HL-60 (cell line): ENCODE results near the gene ACOXL.

Experiments used
- DNase-seq, 2 experiments: peaks; one replicate each; pipeline ENCODE4 v3.0.0-alpha.2; 2010 to 2020; ENCODE audit warnings: low read depth in 1 of 2, low spot score in 1 of 2
- H3K27ac ChIP-seq: fragments of 250-450 bp; sonication (Bioruptor Pico); replicated peaks from 2 replicates; pipeline ENCODE4 v1.5.1; 2020; ENCODE audit warnings: mild to moderate bottlenecking, moderate library complexity
- H3K27me3 ChIP-seq: fragments of 250-450 bp; sonication (Bioruptor Pico); 2 replicates; pipeline ENCODE4 v1.5.1; 2021; ENCODE audit warnings: mild to moderate bottlenecking, moderate library complexity; ENCODE audit not compliant: insufficient read depth, poor library complexity, severe bottlenecking
- H3K4me3 ChIP-seq: replicated peaks from 2 replicates; pipeline ENCODE4 v1.5.1; 2011; ENCODE audit warnings: mild to moderate bottlenecking, control low read depth, low read length; ENCODE audit not compliant: insufficient read depth
- CTCF ChIP-seq: IDR thresholded peaks from one replicate; pipeline ENCODE4 v1.5.1; 2011; ENCODE audit warnings: low read length, control low read depth, inconsistent platforms; ENCODE audit not compliant: insufficient read depth
- GABPA ChIP-seq: IDR thresholded peaks from 2 replicates; pipeline ENCODE4 v1.6.1; 2012; ENCODE audit warnings: low read depth
- POLR2AphosphoS5 ChIP-seq: IDR thresholded peaks from 2 replicates; pipeline ENCODE4 v1.6.1; 2012; ENCODE audit warnings: low read depth
- REST ChIP-seq: IDR thresholded peaks from 2 replicates; pipeline ENCODE4 v1.6.1; 2012; ENCODE audit warnings: low read depth; ENCODE audit not compliant: insufficient replicate concordance
- SPI1 ChIP-seq: IDR thresholded peaks from 2 replicates; pipeline ENCODE4 v1.6.1; 2012; ENCODE audit warnings: low read depth, mild to moderate bottlenecking, borderline replicate concordance

Gene ACOXL

GRCh38 chr2:110888411-110888810 is 156.0 kb downstream of the ACOXL start:
- H3K4me3 ChIP-seq = no peak overlapping the region
- DNase-seq = no peak
- H3K27me3 ChIP-seq = no peaks in the 10 kb centered on the region
- TF ChIP-seq CTCF (no peak), POLR2AphosphoS5 (no peak), SPI1 (no peak), GABPA (no peak), REST (no peak)
- H3K27ac ChIP-seq = no peak overlapping the region

- DNase-seq = no peak
- TF ChIP-seq GABPA (no peak), REST (no peak), POLR2AphosphoS5 (no peak), SPI1 (no peak), CTCF (no peak)
- Histone ChIP-seq H3K27me3 (no peaks in the 10 kb centered on the region), H3K27ac (no peak overlapping the region), H3K4me3 (no peak overlapping the region)
Measured at GRCh38 chr2:110891626-110892025, 159.3 kb downstream of the ACOXL start.

- H3K27ac ChIP-seq = no peak overlapping the region
Measured at GRCh38 chr2:110896226-110896625, 163.9 kb downstream of the ACOXL start.

More at GRCh38 chr2:110896226-110896625, 163.9 kb downstream of the ACOXL start:
- no peak overlapping the region for H3K4me3 ChIP-seq
- no peaks in the 10 kb centered on the region for H3K27me3 ChIP-seq
- DNase-seq = no peak
- TF ChIP-seq CTCF (no peak), SPI1 (no peak), POLR2AphosphoS5 (no peak), REST (no peak), GABPA (no peak)
